SKM-1 (cell line): ENCODE measurements around the gene PP2D1.
A peak's percentile ranks its signal among the peaks of the same experiment; 100 is the strongest.
"Not testable (repeated sequence)": the region's sequence is repeated elsewhere in the genome, so short reads cannot be mapped to it uniquely, and the experiment has no call there.

Source experiments
- DNase-seq: peaks from one replicate; lab custom pipeline; 2025; ENCODE audit not compliant: unreplicated experiment; lab: John Stamatoyannopoulos, UW

PP2D1 gene

GRCh38 chr3:20040548-20041196, 28.6 kb upstream of the PP2D1 start:
- peak; percentile 59 for DNase-seq

GRCh38 chr3:20039765-20040547, 27.9 kb upstream of the PP2D1 start, which contains the start of gene KAT2B:
Gene KAT2B (plus strand): TSS chr3:20040446. CDS start chr3:20040478, 32 bp downstream.
- DNase-seq = no peak

GRCh38 chr3:20039466-20039764, 27.4 kb upstream of the PP2D1 start:
- no peak for DNase-seq

- no peak for DNase-seq
Observed at GRCh38 chr3:20038699-20039465, 26.8 kb upstream of the PP2D1 start.

GRCh38 chr3:20037255-20037996, 25.4 kb upstream of the PP2D1 start:
- no peak for DNase-seq

GRCh38 chr3:20035019-20035418, 23.0 kb upstream of the PP2D1 start:
- no peak for DNase-seq

- not testable (repeated sequence) for DNase-seq
Observed at GRCh38 chr3:20031939-20032338, 19.9 kb upstream of the PP2D1 start.

- DNase-seq = no peak
Observed at GRCh38 chr3:20028905-20029331, 16.9 kb upstream of the PP2D1 start.

GRCh38 chr3:20027136-20027535, 15.1 kb upstream of the PP2D1 start:
- DNase-seq = no peak

GRCh38 chr3:20023623-20024405, 11.8 kb upstream of the PP2D1 start:
- DNase-seq = peak; percentile 27

- no peak for DNase-seq
Observed at GRCh38 chr3:20022954-20023622, 11.0 kb upstream of the PP2D1 start.

GRCh38 chr3:20016076-20016475, 4.0 kb upstream of the PP2D1 start:
- DNase-seq = not testable (repeated sequence)

- DNase-seq = no peak
Observed at GRCh38 chr3:20015525-20015924, 3.5 kb upstream of the PP2D1 start.

GRCh38 chr3:20013396-20013795, 1.3 kb upstream of the PP2D1 start:
- DNase-seq = no peak

GRCh38 chr3:20008646-20009045, 3.4 kb downstream of the PP2D1 start:
- DNase-seq = no peak

GRCh38 chr3:20007960-20008359, 4.1 kb downstream of the PP2D1 start:
- no peak for DNase-seq

GRCh38 chr3:20001932-20002331, 10.1 kb downstream of the PP2D1 start:
- DNase-seq = no peak

- no peak for DNase-seq
Observed at GRCh38 chr3:19997502-19997901, 14.6 kb downstream of the PP2D1 start.

GRCh38 chr3:19994796-19995195, 17.3 kb downstream of the PP2D1 start:
- no peak for DNase-seq

GRCh38 chr3:19988904-19989303, 23.2 kb downstream of the PP2D1 start:
- DNase-seq = not testable (repeated sequence)
